IPS-18c (cell line): ENCODE results near the gene SLC9A8.

Experiments
- H3K4me3 ChIP-seq: 2 replicates; pipeline ENCODE4 v1.7.0; 2013; ENCODE audit warnings: low read depth, mild to moderate bottlenecking, low read length, moderate library complexity; ENCODE audit not compliant: insufficient read depth
- H3K9me3 ChIP-seq: one replicate; pipeline ENCODE4 v1.6.1; 2013; ENCODE audit warnings: mild to moderate bottlenecking, low read length, moderate library complexity; ENCODE audit not compliant: control insufficient read depth, insufficient read depth

The SLC9A8 gene

GRCh38 chr20:49784291-49784690, 28.3 kb upstream of the SLC9A8 start:
- Histone ChIP-seq H3K4me3 (no peak overlapping the region), H3K9me3 (no peaks in the 10 kb centered on the region)

- H3K4me3 ChIP-seq: no peak overlapping the region
- H3K9me3 ChIP-seq: no peaks in the 10 kb centered on the region
These were observed 27.3 kb upstream of the SLC9A8 start for GRCh38 chr20:49785149-49785851.

GRCh38 chr20:49785852-49786175, 26.8 kb upstream of the SLC9A8 start:
- H3K9me3 ChIP-seq: no peaks in the 10 kb centered on the region
- H3K4me3 ChIP-seq: no peak overlapping the region

- H3K4me3 ChIP-seq: no peak overlapping the region
- no peaks in the 10 kb centered on the region for H3K9me3 ChIP-seq
These were observed 26.4 kb upstream of the SLC9A8 start for GRCh38 chr20:49786196-49786595.

- H3K9me3 ChIP-seq: no peaks in the 10 kb centered on the region
- no peak overlapping the region for H3K4me3 ChIP-seq
These were observed 25.8 kb upstream of the SLC9A8 start for GRCh38 chr20:49786668-49787370.

- Histone ChIP-seq H3K4me3 (no peak overlapping the region), H3K9me3 (no peaks in the 10 kb centered on the region)
These were observed 25.0 kb upstream of the SLC9A8 start for GRCh38 chr20:49787371-49788357.

- Histone ChIP-seq H3K4me3 (no peak overlapping the region), H3K9me3 (no peaks in the 10 kb centered on the region)
These were observed 22.4 kb upstream of the SLC9A8 start for GRCh38 chr20:49790077-49790798.

GRCh38 chr20:49791165-49791564, 21.5 kb upstream of the SLC9A8 start:
- Histone ChIP-seq H3K4me3 (no peak overlapping the region), H3K9me3 (no peaks in the 10 kb centered on the region)

- Histone ChIP-seq H3K9me3 (no peaks in the 10 kb centered on the region), H3K4me3 (no peak overlapping the region)
These were observed 20.6 kb upstream of the SLC9A8 start for GRCh38 chr20:49792006-49792405.

GRCh38 chr20:49792611-49793010, 20.0 kb upstream of the SLC9A8 start:
- no peak overlapping the region for H3K4me3 ChIP-seq
- no peaks in the 10 kb centered on the region for H3K9me3 ChIP-seq

GRCh38 chr20:49794336-49795134, 18.1 kb upstream of the SLC9A8 start:
- Histone ChIP-seq H3K4me3 (no peak overlapping the region), H3K9me3 (no peaks in the 10 kb centered on the region)

- H3K9me3 ChIP-seq: no peaks in the 10 kb centered on the region
- no peak overlapping the region for H3K4me3 ChIP-seq
These were observed 17.5 kb upstream of the SLC9A8 start for GRCh38 chr20:49795135-49795424.

GRCh38 chr20:49796600-49797343, 15.9 kb upstream of the SLC9A8 start:
- H3K9me3 ChIP-seq: no peaks in the 10 kb centered on the region
- H3K4me3 ChIP-seq: no peak overlapping the region

- Histone ChIP-seq H3K4me3 (no peak overlapping the region), H3K9me3 (no peaks in the 10 kb centered on the region)
These were observed 15.3 kb upstream of the SLC9A8 start for GRCh38 chr20:49797344-49797615.

- Histone ChIP-seq H3K4me3 (no peak overlapping the region), H3K9me3 (no peaks in the 10 kb centered on the region)
These were observed 13.9 kb upstream of the SLC9A8 start for GRCh38 chr20:49798718-49799117.

- Histone ChIP-seq H3K9me3 (no peaks in the 10 kb centered on the region), H3K4me3 (no peak overlapping the region)
These were observed 12.9 kb upstream of the SLC9A8 start for GRCh38 chr20:49799698-49800097.
